22Rv1 (cell line): ENCODE data around the gene DTL.

Experiments used
- H3K27ac ChIP-seq: fragments of 450-650 bp; 2 replicates; pipeline ENCODE4 v1.5.1; 2017
- ZFX ChIP-seq: fragments of 450-650 bp; IDR thresholded peaks from 2 replicates; pipeline ENCODE4 v1.6.1; 2017; ENCODE audit warnings: antibody characterized with exemption, borderline replicate concordance
- TF ChIP-seq, protein P1 (sequence below): fragments of 450-650 bp; IDR thresholded peaks from 2 replicates; pipeline ENCODE4 v1.5.1; 2017; ENCODE audit warnings: mild to moderate bottlenecking

DTL gene

DNA sequence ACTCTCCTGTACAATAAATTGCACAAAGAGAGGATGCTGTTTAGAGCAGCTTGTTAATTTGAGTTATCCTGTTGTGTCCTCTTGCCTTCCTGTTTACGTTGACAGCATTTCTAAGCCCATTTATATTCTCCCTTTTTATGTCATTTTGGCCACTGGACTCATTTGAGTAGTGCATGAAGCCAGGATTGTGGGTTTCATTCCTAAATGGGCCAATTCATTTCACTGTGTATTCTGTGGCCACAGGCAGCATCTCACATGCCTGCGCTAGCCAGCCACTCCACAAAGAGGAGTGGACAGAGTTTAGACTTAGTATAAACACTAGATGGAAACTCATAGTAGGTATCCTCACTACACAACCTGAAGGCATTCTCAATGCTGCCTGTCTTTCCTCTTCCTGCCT lies 73.4 kb downstream of the DTL start:
- H3K27ac ChIP-seq: no peak overlapping the region
- no peak for TF ChIP-seq ZFX
- TF ChIP-seq, protein P1, sequence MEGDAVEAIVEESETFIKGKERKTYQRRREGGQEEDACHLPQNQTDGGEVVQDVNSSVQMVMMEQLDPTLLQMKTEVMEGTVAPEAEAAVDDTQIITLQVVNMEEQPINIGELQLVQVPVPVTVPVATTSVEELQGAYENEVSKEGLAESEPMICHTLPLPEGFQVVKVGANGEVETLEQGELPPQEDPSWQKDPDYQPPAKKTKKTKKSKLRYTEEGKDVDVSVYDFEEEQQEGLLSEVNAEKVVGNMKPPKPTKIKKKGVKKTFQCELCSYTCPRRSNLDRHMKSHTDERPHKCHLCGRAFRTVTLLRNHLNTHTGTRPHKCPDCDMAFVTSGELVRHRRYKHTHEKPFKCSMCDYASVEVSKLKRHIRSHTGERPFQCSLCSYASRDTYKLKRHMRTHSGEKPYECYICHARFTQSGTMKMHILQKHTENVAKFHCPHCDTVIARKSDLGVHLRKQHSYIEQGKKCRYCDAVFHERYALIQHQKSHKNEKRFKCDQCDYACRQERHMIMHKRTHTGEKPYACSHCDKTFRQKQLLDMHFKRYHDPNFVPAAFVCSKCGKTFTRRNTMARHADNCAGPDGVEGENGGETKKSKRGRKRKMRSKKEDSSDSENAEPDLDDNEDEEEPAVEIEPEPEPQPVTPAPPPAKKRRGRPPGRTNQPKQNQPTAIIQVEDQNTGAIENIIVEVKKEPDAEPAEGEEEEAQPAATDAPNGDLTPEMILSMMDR: no peak

DNA sequence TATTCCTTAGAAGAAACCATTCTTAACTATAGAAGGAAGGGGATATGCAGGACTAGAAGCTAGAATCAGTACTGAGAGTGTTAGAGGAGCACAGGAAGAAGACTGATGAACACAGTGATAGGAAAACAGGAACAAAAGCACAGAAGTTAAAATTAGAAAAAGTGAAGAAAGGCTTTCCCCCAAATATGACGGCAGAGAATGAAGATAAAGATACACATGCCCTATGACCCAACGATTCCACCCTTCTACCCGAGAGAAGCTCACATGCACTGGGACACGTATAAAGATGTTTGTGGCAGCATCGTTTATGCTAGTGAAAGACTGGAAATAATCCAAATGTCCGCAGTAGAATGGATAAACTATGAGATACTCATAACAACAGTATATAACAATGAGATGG lies 74.2 kb downstream of the DTL start:
- H3K27ac ChIP-seq: no peak overlapping the region
- TF ChIP-seq, protein P1: no peak
- TF ChIP-seq ZFX: no peak

DNA sequence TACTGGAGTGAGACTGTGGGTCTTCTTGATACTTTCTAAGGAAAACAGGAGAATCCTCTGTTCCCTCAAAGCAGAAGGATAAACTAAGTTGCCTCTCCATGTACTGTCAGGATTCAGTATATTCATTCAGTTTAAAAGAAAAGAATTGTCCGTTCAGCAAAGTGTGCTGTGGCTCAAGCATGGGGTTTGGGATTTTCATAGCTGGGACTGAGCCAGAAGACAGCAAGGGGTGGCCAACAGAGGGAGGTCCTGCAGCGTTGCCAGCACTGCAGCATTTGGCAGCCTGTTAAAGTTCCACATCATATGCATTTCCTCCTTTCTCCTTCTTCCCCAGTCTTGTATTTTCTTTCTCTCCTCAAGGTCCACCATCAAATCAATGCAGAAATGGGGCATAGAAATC lies 75.1 kb downstream of the DTL start:
- no peak overlapping the region for H3K27ac ChIP-seq
- no peak for TF ChIP-seq ZFX
- TF ChIP-seq, protein P1: no peak

DNA sequence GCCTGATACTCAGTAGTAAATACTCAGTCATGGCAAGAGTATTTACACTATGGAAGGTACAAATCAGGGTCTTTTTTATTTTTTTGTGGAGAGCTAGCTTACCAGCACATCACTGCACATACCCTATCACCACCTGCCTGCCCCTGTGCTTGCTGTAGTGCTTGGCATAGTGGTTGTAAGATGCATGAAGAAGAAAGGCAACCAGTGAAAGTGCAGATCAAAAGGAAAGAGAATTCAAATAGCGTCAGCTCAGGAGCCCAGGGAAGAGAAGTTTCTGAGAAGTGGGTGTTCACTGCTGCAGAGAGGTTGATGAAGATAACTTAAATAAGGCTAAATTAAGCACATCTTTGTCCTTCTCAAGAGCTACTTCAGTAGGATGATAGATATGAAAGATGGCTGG lies 76.0 kb downstream of the DTL start:
- H3K27ac ChIP-seq: no peak overlapping the region
- TF ChIP-seq, protein P1: no peak
- no peak for TF ChIP-seq ZFX

DNA sequence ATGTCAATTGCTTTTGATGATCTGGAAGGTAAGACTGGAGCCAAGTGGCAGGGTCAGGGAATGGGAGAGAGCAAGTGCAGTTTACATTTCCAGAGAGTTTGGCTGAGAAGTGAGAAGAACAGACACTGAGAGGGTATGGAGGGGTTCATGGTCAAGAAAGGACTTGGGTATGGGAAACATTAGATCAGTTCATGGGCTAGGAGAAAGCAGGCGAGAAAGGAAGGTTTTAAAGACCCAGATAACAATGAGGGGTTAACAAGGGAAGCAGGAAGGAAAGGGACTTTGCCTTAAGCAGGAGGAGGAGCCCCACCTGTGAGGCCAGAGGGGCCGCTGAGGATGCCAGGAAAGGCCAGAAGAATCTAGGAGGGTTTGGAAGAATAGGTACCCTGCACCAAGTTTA lies 78.2 kb downstream of the DTL start:
- no peak for TF ChIP-seq ZFX
- TF ChIP-seq, protein P1: no peak
- no peak overlapping the region for H3K27ac ChIP-seq

DNA sequence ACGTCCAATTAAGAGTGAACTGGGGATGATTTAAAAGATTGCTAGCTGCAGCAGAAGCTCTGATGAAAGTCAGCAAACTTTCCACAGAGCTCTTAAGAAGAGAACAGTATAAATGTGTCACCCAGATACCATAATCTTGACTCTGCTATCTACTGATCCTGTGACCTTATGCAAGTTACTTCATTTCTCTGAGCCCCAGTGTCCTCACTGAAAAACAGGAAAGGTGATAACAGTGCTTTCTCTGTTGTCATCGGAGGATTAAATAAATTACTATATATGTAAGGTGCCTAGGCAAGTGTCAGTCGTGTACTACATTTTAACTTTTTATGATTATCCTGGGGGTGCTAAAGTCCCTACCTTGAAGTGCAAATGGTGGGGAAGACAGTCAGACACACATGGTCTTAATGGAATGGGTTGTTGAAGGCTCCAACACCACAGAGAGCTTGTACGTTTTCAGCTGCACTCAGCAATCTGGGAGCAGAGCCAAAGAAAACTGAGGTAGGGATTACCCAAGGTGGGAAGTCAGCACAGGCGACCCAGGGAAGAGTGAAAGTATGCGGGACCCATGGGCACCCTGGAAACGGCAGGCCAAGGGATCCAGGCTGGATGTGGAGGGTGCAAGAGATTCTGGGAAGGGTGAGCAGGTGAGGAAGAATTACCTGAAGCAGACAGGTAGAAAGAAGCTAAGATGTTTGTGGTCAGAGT lies 82.8 kb downstream of the DTL start:
- H3K27ac ChIP-seq: no peak overlapping the region
- TF ChIP-seq ZFX: no peak
- TF ChIP-seq, protein P1: no peak

DNA sequence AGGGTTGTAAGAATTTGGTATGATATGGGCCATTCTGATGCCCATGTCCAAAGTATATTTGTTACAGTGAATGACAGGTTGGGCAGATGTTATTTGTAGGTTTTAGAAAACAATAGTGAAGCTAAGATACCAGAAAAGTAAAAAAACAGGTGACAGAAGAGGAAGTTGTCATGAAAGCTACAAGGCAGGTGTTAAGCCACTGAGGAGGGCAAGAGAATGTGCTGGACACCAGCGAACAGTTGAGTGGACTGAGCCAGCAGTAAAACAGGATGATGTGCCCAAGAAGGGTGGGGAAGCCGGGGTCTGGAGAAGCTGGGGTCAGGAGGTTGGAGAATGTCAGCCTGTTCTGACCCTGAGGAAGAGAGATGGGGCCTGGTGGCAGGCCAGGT lies 83.3 kb downstream of the DTL start:
- TF ChIP-seq ZFX: no peak
- TF ChIP-seq, protein P1: no peak
- no peak overlapping the region for H3K27ac ChIP-seq
